Adrenal gland (tissue), 5 donors: ENCODE measurements around the gene UBE2M.

Source experiments
- POLR2A ChIP-seq, 2 donors: fragments of 450-650 bp; IDR thresholded peaks; one replicate each; pipeline ENCODE4 v1.6.1; 2017; ENCODE audit warnings: antibody characterized with exemption in 2 of 2, mild to moderate bottlenecking in 2 of 2, moderate library complexity in 1 of 2
- TF ChIP-seq, protein P1 (sequence below), 6 experiments: fragments of 450-650 bp in 4 of 6; fragments of 200-600 bp in 2 of 6; sonication (generic) in 1 of 6; IDR thresholded peaks; 1 replicate in 5 of 6; 2 replicates in 1 of 6; pipeline versions ENCODE4 v1.5.1 to v1.8.0; 2016 to 2021; ENCODE audit warnings: antibody characterized with exemption in 6 of 6, mild to moderate bottlenecking in 2 of 6, moderate library complexity in 1 of 6
- donor health status: DM: no; HTN: no; CAD: no.

GRCh38 chr19:58555920-58556621, 2.3 kb downstream of the UBE2M start:
- TF ChIP-seq, protein P1, sequence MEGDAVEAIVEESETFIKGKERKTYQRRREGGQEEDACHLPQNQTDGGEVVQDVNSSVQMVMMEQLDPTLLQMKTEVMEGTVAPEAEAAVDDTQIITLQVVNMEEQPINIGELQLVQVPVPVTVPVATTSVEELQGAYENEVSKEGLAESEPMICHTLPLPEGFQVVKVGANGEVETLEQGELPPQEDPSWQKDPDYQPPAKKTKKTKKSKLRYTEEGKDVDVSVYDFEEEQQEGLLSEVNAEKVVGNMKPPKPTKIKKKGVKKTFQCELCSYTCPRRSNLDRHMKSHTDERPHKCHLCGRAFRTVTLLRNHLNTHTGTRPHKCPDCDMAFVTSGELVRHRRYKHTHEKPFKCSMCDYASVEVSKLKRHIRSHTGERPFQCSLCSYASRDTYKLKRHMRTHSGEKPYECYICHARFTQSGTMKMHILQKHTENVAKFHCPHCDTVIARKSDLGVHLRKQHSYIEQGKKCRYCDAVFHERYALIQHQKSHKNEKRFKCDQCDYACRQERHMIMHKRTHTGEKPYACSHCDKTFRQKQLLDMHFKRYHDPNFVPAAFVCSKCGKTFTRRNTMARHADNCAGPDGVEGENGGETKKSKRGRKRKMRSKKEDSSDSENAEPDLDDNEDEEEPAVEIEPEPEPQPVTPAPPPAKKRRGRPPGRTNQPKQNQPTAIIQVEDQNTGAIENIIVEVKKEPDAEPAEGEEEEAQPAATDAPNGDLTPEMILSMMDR (IDR thresholded peaks at IDR 0.05): no peak
- TF ChIP-seq POLR2A (IDR thresholded peaks at IDR 0.05): no peak
